Lung (tissue), 12 donors: ENCODE measurements around the gene ANXA3. TPM values are rescaled to one million over a fixed set of nuclear protein-coding genes. Genes with fewer than 3 reads are reported as not detected.

Source experiments
- ATAC-seq: fragments of 200-7000 bp; cut with Tn5 transposase; one replicate; pipeline ENCODE4 v1.9.1; 2020; ENCODE audit warnings: moderate number of reproducible peaks; ENCODE audit not compliant: insufficient read depth, low FRiP score
- DNase-seq, 3 donors: peaks; one replicate each; pipeline ENCODE4 v3.0.0-alpha.2; 2013 to 2017
- H3K27ac ChIP-seq, 2 donors: one replicate each; pipeline ENCODE4 v1.5.1; 2013; ENCODE audit warnings: mild to moderate bottlenecking in 2 of 2, moderate library complexity in 2 of 2, control low read depth in 1 of 2, inconsistent platforms in 1 of 2, low read depth in 1 of 2, low read length in 1 of 2
- H3K27me3 ChIP-seq, 3 donors: one replicate each; pipeline ENCODE4 v1.5.1; 2013; ENCODE audit warnings: low read length in 2 of 3; ENCODE audit not compliant: control insufficient read depth in 3 of 3, insufficient read depth in 3 of 3
- H3K36me3 ChIP-seq, 4 donors: one replicate each; pipeline ENCODE4 v1.5.1; 2013; ENCODE audit warnings: low read length in 4 of 4, mild to moderate bottlenecking in 1 of 4, moderate library complexity in 1 of 4; ENCODE audit not compliant: control insufficient read depth in 4 of 4, insufficient read depth in 4 of 4
- H3K4me1 ChIP-seq, 5 donors: one replicate each; pipeline ENCODE4 v1.5.1; 2013; ENCODE audit warnings: low read length in 5 of 5, mild to moderate bottlenecking in 2 of 5, moderate library complexity in 1 of 5; ENCODE audit not compliant: control insufficient read depth in 5 of 5, insufficient read depth in 5 of 5
- H3K4me3 ChIP-seq: one replicate; pipeline ENCODE4 v1.5.1; 2013; ENCODE audit warnings: mild to moderate bottlenecking, control low read depth, moderate library complexity
- H3K9ac ChIP-seq, 2 donors: one replicate each; pipeline ENCODE4 v1.5.1; 2013; ENCODE audit warnings: low read length in 2 of 2, control low read depth in 1 of 2; ENCODE audit not compliant: insufficient read depth in 1 of 2
- H3K9me3 ChIP-seq, 4 donors: one replicate each; pipeline ENCODE4 v1.5.1; 2013; ENCODE audit warnings: low read length in 3 of 4, mild to moderate bottlenecking in 1 of 4, moderate library complexity in 1 of 4; ENCODE audit not compliant: control insufficient read depth in 4 of 4, insufficient read depth in 3 of 4
- CTCF ChIP-seq: IDR thresholded peaks from 2 replicates; pipeline ENCODE4 v1.5.1; 2012; ENCODE audit warnings: mild to moderate bottlenecking; ENCODE audit errors: control extremely low read depth, extremely low read depth
- WGBS, 2 donors: extraction: QIAGEN DNeasy Blood & Tissue Kit; methylation state at CpG; one replicate each; pipeline ENCODE4 v1.1.7; 2013; 5-methylcytosine and 5-hydroxymethylcytosine counted together
- polyA plus RNA-seq, 2 donors: library from polyadenylated mRNA; stranded (reverse); fragments of 200-250 nt; gene quantifications; one replicate each; pipeline ENCODE4 v1.2.1, GENCODE V29; 2013
- total RNA-seq, 2 donors: library from RNA; depleted of rRNA in 1 of 2; stranded (reverse); fragments of >200 nt in 1 of 2; gene quantifications; one replicate each; pipeline ENCODE4 v1.2.1, GENCODE V29; 2014 to 2021
- donor health status: control.
- donor health status: control.
- donor health status: Bipolar disorder and iron deficiency.
- donor health status: healthy.
- donor health status: DM: yes; HTN: yes; CAD: no.

ANXA3 gene
- total and polyA plus RNA-seq, 4 donors, result 84.1 to 244 (median 156) TPM

- no peaks in the 10 kb centered on the region for H3K36me3 ChIP-seq
- H3K9me3 ChIP-seq, result no peaks in the 10 kb centered on the region
- no peak for ATAC-seq
- no peak overlapping the region for H3K9ac ChIP-seq
- no peaks in the 10 kb centered on the region for H3K4me1 ChIP-seq
- H3K27me3 ChIP-seq, result no peaks in the 10 kb centered on the region
- no peak overlapping the region for H3K27ac ChIP-seq
- WGBS, 2 donors, result 59 to 63% methylated on average over 3 of the region's 3 CpGs
- DNase-seq, result peak; percentile 32 to 76 (median 70)
- H3K4me3 ChIP-seq, result no peak overlapping the region
- TF ChIP-seq CTCF, result peak; percentile 30
Measured at GRCh38 chr4:78612398-78613178, 61.0 kb downstream of the ANXA3 start.

- no peak overlapping the region for H3K27ac ChIP-seq
- DNase-seq, result peak in 1 of 3 donors; percentile 19
- no peaks in the 10 kb centered on the region for H3K36me3 ChIP-seq
- H3K9me3 ChIP-seq, result no peaks in the 10 kb centered on the region
- no peaks in the 10 kb centered on the region for H3K27me3 ChIP-seq
- no peak overlapping the region for H3K4me3 ChIP-seq
- no peaks in the 10 kb centered on the region for H3K4me1 ChIP-seq
- H3K9ac ChIP-seq, result no peak overlapping the region
- no peak for ATAC-seq
- WGBS, 2 donors, result 45 to 50% methylated on average over 7 of the region's 7 CpGs
- TF ChIP-seq CTCF, result no peak
Measured at GRCh38 chr4:78613522-78614321, 62.2 kb downstream of the ANXA3 start.

- Histone ChIP-seq H3K4me1 (no peaks in the 10 kb centered on the region), H3K4me3 (no peak overlapping the region), H3K9ac (no peak overlapping the region), H3K27me3 (no peaks in the 10 kb centered on the region), H3K9me3 (no peaks in the 10 kb centered on the region), H3K36me3 (no peaks in the 10 kb centered on the region), H3K27ac (no peak overlapping the region)
- 85 to 89% methylated on average over 7 of the region's 7 CpGs for WGBS, 2 donors
- DNase-seq (no peak), ATAC-seq (no peak)
- no peak for TF ChIP-seq CTCF
Measured at GRCh38 chr4:78616046-78616498, 64.5 kb downstream of the ANXA3 start.
